HCT116 (cell line): ENCODE measurements around the gene MIA2. TPM values are rescaled to one million over a fixed set of nuclear protein-coding genes. Genes with fewer than 3 reads are reported as not detected.

Experiments
- ATAC-seq: fragments of 200-7000 bp; cut with Tn5 transposase; 2 replicates; pipeline ENCODE4 v1.9.1; 2020; ENCODE audit warnings: mild to moderate bottlenecking, moderate library complexity
- BruUV-seq: library from RNA; stranded (reverse); fragments of 400-500 nt; replicated peaks from 2 replicates; lab custom pipeline; 2021; lab: Mats Ljungman, UMichigan
- CTCF ChIA-PET: fragments of 300-600 bp; sonication (Branson Sonifier 250); formaldehyde crosslinking; loops from one replicate; lab custom pipeline; 2021; ENCODE audit warnings: antibody characterized with exemption; lab: Charles Lee
- POLR2A ChIA-PET: fragments of 300-600, 350-600 bp; sonication (Branson Sonifier 250); formaldehyde crosslinking; loops from one replicate; lab custom pipeline; 2021; ENCODE audit warnings: antibody characterized with exemption; lab: Charles Lee
- RAD21 ChIA-PET, 2 experiments: fragments of 300-600 bp; sonication (Branson Sonifier 250); formaldehyde crosslinking; loops; one replicate each; lab custom pipeline; 2023; ENCODE audit warnings: low total read pairs in 2 of 2; ENCODE audit not compliant: uncharacterized antibody in 2 of 2, unreplicated experiment in 2 of 2, low non-redundant PET in 1 of 2; lab: Charles Lee
- DNase-seq: peaks from one replicate; pipeline ENCODE4 v3.0.0-alpha.2; 2010; ENCODE audit warnings: low read depth, low spot score
- H2AFZ ChIP-seq: fragments of 200-600 bp; shearing (Covaris generic), sonication (generic); 2 replicates; pipeline ENCODE4 v1.6.1; 2017; ENCODE audit warnings: low read depth, mixed run types, mixed read lengths, antibody characterized with exemption, low read length; ENCODE audit not compliant: poor library complexity, severe bottlenecking
- H3K27ac ChIP-seq: 2 replicates; pipeline ENCODE4 v1.5.1; 2012; ENCODE audit warnings: low read depth, low read length
- H3K27me3 ChIP-seq: fragments of 200-600 bp; sonication (generic); 2 replicates; pipeline ENCODE4 v1.6.1; 2016; ENCODE audit warnings: mixed run types, low read length, mixed read lengths; ENCODE audit not compliant: insufficient read depth
- H3K36me3 ChIP-seq, 2 experiments: fragments of 200-500 bp in 1 of 2; fragments of 200-600 bp in 1 of 2; sonication (Bioruptor generic) in 1 of 2; sonication (generic) in 1 of 2; 2 replicates each; pipeline versions ENCODE4 v1.5.1 to v1.6.1; 2014 to 2016; ENCODE audit warnings: low read length in 2 of 2, inconsistent platforms in 1 of 2, mixed read lengths in 1 of 2, mixed run types in 1 of 2; ENCODE audit not compliant: insufficient read depth in 2 of 2, control insufficient read depth in 1 of 2
- H3K4me1 ChIP-seq, 2 experiments: fragments of 200-600 bp in 1 of 2; sonication (generic) in 1 of 2; 2 replicates each; pipeline versions ENCODE4 v1.5.1 to v1.6.1; 2012 to 2017; ENCODE audit warnings: low read length in 2 of 2, inconsistent platforms in 1 of 2, mild to moderate bottlenecking in 1 of 2, mixed read lengths in 1 of 2, mixed run types in 1 of 2, moderate library complexity in 1 of 2; ENCODE audit not compliant: insufficient read depth in 2 of 2, control insufficient read depth in 1 of 2
- H3K4me2 ChIP-seq: fragments of 200-600 bp; sonication (generic); 2 replicates; pipeline ENCODE4 v1.6.1; 2017; ENCODE audit warnings: mixed run types, low read length, mixed read lengths
- H3K4me3 ChIP-seq, 2 experiments: fragments of 200-600 bp in 1 of 2; sonication (generic) in 1 of 2; replicated peaks in 1 of 2; 2 replicates each; pipeline ENCODE4 v1.5.1; 2011 to 2016; ENCODE audit warnings: low read length in 2 of 2, control low read depth in 1 of 2, low read depth in 1 of 2, mild to moderate bottlenecking in 1 of 2, mixed read lengths in 1 of 2, mixed run types in 1 of 2
- H3K79me2 ChIP-seq: fragments of 200-600 bp; sonication (generic); 2 replicates; pipeline ENCODE4 v1.6.1; 2017; ENCODE audit warnings: mild to moderate bottlenecking, mixed run types, low read length, moderate library complexity, mixed read lengths; ENCODE audit not compliant: insufficient read depth
- H3K9ac ChIP-seq: fragments of 200-600 bp; sonication (generic); 2 replicates; pipeline ENCODE4 v1.6.1; 2016; ENCODE audit warnings: low read length, mixed read lengths
- H3K9me2 ChIP-seq: fragments of 200-600 bp; sonication (generic), shearing (Covaris generic); 2 replicates; pipeline ENCODE4 v1.6.1; 2017; ENCODE audit warnings: mixed run types, mild to moderate bottlenecking, moderate library complexity; ENCODE audit not compliant: insufficient read depth
- H3K9me3 ChIP-seq, 2 experiments: fragments of 200-500 bp in 1 of 2; fragments of 200-600 bp in 1 of 2; sonication (Bioruptor generic) in 1 of 2; sonication (generic) in 1 of 2; 2 replicates each; pipeline ENCODE4 v1.6.1; 2014 to 2017; ENCODE audit warnings: low read length in 2 of 2, mixed read lengths in 2 of 2, inconsistent platforms in 1 of 2, low read depth in 1 of 2, mild to moderate bottlenecking in 1 of 2, mixed run types in 1 of 2, moderate library complexity in 1 of 2; ENCODE audit not compliant: control insufficient read depth in 1 of 2, insufficient read depth in 1 of 2
- H4K20me1 ChIP-seq: fragments of 200-600 bp; sonication (generic), shearing (Covaris generic); 2 replicates; pipeline ENCODE4 v1.6.1; 2017; ENCODE audit warnings: mixed run types, mild to moderate bottlenecking, moderate library complexity; ENCODE audit not compliant: insufficient read depth
- ATF3 ChIP-seq: IDR thresholded peaks from 2 replicates; pipeline ENCODE4 v1.6.1; 2012
- CBX3 ChIP-seq: IDR thresholded peaks from 2 replicates; pipeline ENCODE4 v1.6.1; 2012; ENCODE audit warnings: low read depth
- CTCF ChIP-seq, 3 experiments: fragments of 200-600 bp in 1 of 3; sonication (generic) in 1 of 3; IDR thresholded peaks in 2 of 3; conservative IDR thresholded peaks in 1 of 3; 2 replicates each; pipeline ENCODE4 v1.5.1; 2012 to 2017; ENCODE audit warnings: low read depth in 2 of 3, low read length in 2 of 3, antibody characterized with exemption in 1 of 3, borderline replicate concordance in 1 of 3, control low read depth in 1 of 3, mild to moderate bottlenecking in 1 of 3, mixed read lengths in 1 of 3, mixed run types in 1 of 3, moderate library complexity in 1 of 3; ENCODE audit not compliant: insufficient read depth in 1 of 3
- ELF1 ChIP-seq: IDR thresholded peaks from 2 replicates; pipeline ENCODE4 v1.6.1; 2012; ENCODE audit warnings: low read depth, borderline replicate concordance
- EZH2 ChIP-seq: fragments of 200-600 bp; sonication (generic); IDR thresholded peaks from 2 replicates; pipeline ENCODE4 v1.6.1; 2017; ENCODE audit warnings: antibody characterized with exemption, mixed run types
- FOSL1 ChIP-seq: IDR thresholded peaks from 2 replicates; pipeline ENCODE4 v1.6.1; 2012; ENCODE audit warnings: low read depth
- JUND ChIP-seq: IDR thresholded peaks from 2 replicates; pipeline ENCODE4 v1.6.1; 2012
- MAX ChIP-seq: IDR thresholded peaks from 2 replicates; pipeline ENCODE4 v1.6.1; 2012
- POLR2A ChIP-seq: IDR thresholded peaks from 2 replicates; pipeline ENCODE4 v1.7.0; 2011; ENCODE audit warnings: borderline replicate concordance; ENCODE audit not compliant: insufficient read depth, insufficient read length; ENCODE audit errors: extremely low read depth
- POLR2AphosphoS5 ChIP-seq: IDR thresholded peaks from 2 replicates; pipeline ENCODE4 v1.6.1; 2011; ENCODE audit warnings: mild to moderate bottlenecking, low read depth, low read length, moderate library complexity
- REST ChIP-seq: IDR thresholded peaks from 2 replicates; pipeline ENCODE4 v1.6.1; 2012; ENCODE audit warnings: low read depth
- SIN3A ChIP-seq: IDR thresholded peaks from 2 replicates; pipeline ENCODE4 v1.6.1; 2012; ENCODE audit warnings: low read depth
- SP1 ChIP-seq: IDR thresholded peaks from 2 replicates; pipeline ENCODE4 v1.6.1; 2012; ENCODE audit warnings: low read depth
- SRF ChIP-seq: IDR thresholded peaks from 2 replicates; pipeline ENCODE4 v1.6.1; 2012; ENCODE audit warnings: low read depth
- TCF7L2 ChIP-seq: IDR thresholded peaks from 2 replicates; pipeline ENCODE4 v1.7.0; 2011; ENCODE audit warnings: borderline replicate concordance, inconsistent platforms; ENCODE audit not compliant: insufficient read depth, insufficient read length; ENCODE audit errors: extremely low read depth
- YY1 ChIP-seq: IDR thresholded peaks from 2 replicates; pipeline ENCODE4 v1.6.1; 2011; ENCODE audit warnings: low read length, low read depth, moderate library complexity, mild to moderate bottlenecking; ENCODE audit not compliant: insufficient replicate concordance; ENCODE audit errors: extremely low read depth
- ZBTB33 ChIP-seq: IDR thresholded peaks from 2 replicates; pipeline ENCODE4 v1.6.1; 2011; ENCODE audit warnings: mild to moderate bottlenecking, low read length, moderate library complexity; ENCODE audit not compliant: insufficient replicate concordance; ENCODE audit errors: extremely low read depth
- ZFX ChIP-seq: fragments of 450-650 bp; IDR thresholded peaks from 2 replicates; pipeline ENCODE4 v1.6.1; 2017
- intact Hi-C: fragments of 100-400 bp; cut with micrococcal nuclease; formaldehyde crosslinking; loops from 2 replicates; pipeline ENCODE4 v1.10.0; 2022
- total RNA-seq: library from RNA; stranded (reverse); gene quantifications from one replicate; pipeline ENCODE4 v1.2.1, GENCODE V29; 2021; ENCODE audit not compliant: unreplicated experiment

MIA2 gene
- total RNA-seq, 1 experiment from 2014 or later, result 31.1 TPM

GRCh38 chr14:39276005-39276404 is 42.3 kb downstream of the MIA2 start:
- Histone ChIP-seq H3K27ac (no peak overlapping the region), H3K79me2 (peaks cover 72% of the 10 kb centered on the region), H3K4me1 (peaks cover 0 to 2% of the 10 kb centered on the region in 2 experiments; a peak in 1 of 4 replicates), H3K36me3 (no peaks in the 10 kb centered on the region; a peak in 1 of 4 replicates), H3K27me3 (no peaks in the 10 kb centered on the region), H3K4me3 (no peak overlapping the region), H4K20me1 (no peaks in the 10 kb centered on the region), H3K9me3 (peaks cover 0 to 8% of the 10 kb centered on the region in 2 experiments; a peak in 1 of 4 replicates), H2AFZ (no peak overlapping the region)
- intact Hi-C loops, result no loop called here
- ChIA-PET CTCF (no interaction called here), POLR2A (no interaction called here)
- no peak for DNase-seq
- no peak for TF ChIP-seq CTCF (IDR thresholded peaks at IDR 0.05 in 2 of 3, conservative IDR thresholded peaks at IDR 0.05 in 1 of 3; ENCODE audit: borderline replicate concordance in 1 of 3, insufficient read depth in 1 of 3, low read depth in 2 of 3, low read length in 2 of 3)
- TF ChIP-seq ZFX, result no peak
- no peak for TF ChIP-seq SRF
- no peak for TF ChIP-seq JUND
- TF ChIP-seq MAX, result no peak
- no peak for TF ChIP-seq TCF7L2
- TF ChIP-seq POLR2AphosphoS5, result no peak
- no peak for TF ChIP-seq ZBTB33
- no peak for TF ChIP-seq ELF1
- no peak for TF ChIP-seq POLR2A
- TF ChIP-seq SIN3A, result no peak
- no peak for TF ChIP-seq REST
- no peak for TF ChIP-seq CBX3
- TF ChIP-seq SP1, result no peak
- TF ChIP-seq EZH2, result no peak
- no peak for TF ChIP-seq FOSL1
- no peak for TF ChIP-seq ATF3
- TF ChIP-seq YY1, result no peak
- TF ChIP-seq, all 23 proteins: peak for 0
- H3K4me2 ChIP-seq, result no peak overlapping the region
- no TSS peak for BruUV-seq
- no peak for ATAC-seq
- H3K9ac ChIP-seq, result no peak overlapping the region
- RAD21 ChIA-PET, result no interaction called here
- no peaks in the 10 kb centered on the region for H3K9me2 ChIP-seq
